ENCODE results near the gene SMURF1. TPM values are rescaled to one million over a fixed set of nuclear protein-coding genes. Genes with fewer than 3 reads are reported as not detected.
A peak's percentile ranks its signal among the peaks of the same experiment; 100 is the strongest.
"Not testable (repeated sequence)": the region's sequence is repeated elsewhere in the genome, so short reads cannot be mapped to it uniquely, and the experiment has no call there.

SMURF1 gene
- 16.5 TPM for total RNA-seq

GRCh38 chr7:99143853-99144672 lies at the start of gene SMURF1:
TSS of gene SMURF1 (minus strand) at chr7:99144108. CDS start at chr7:99143780, 328 bp downstream.
- peak; percentile 85 for DNase-seq

GRCh38 chr7:99191869-99192596 lies 48.1 kb upstream of the SMURF1 start:
- no peak for DNase-seq

- DNase-seq: no peak
These were observed 46.6 kb upstream of the SMURF1 start for GRCh38 chr7:99190359-99191009.

- DNase-seq: no peak
These were observed 45.3 kb upstream of the SMURF1 start for GRCh38 chr7:99189222-99189621.

- DNase-seq: no peak
These were observed 44.3 kb upstream of the SMURF1 start for GRCh38 chr7:99188221-99188620.

GRCh38 chr7:99184532-99185218 lies 40.8 kb upstream of the SMURF1 start:
- peak; percentile 13 for DNase-seq

- no peak for DNase-seq
These were observed 36.3 kb upstream of the SMURF1 start for GRCh38 chr7:99180067-99180650.

GRCh38 chr7:99177165-99177564 lies 33.3 kb upstream of the SMURF1 start:
- no peak for DNase-seq

GRCh38 chr7:99173787-99174186 lies 29.9 kb upstream of the SMURF1 start:
- DNase-seq: no peak

- DNase-seq: peak; percentile 6
These were observed 27.8 kb upstream of the SMURF1 start for GRCh38 chr7:99171731-99172130.

- DNase-seq: no peak
These were observed 26.8 kb upstream of the SMURF1 start for GRCh38 chr7:99170730-99171074.

GRCh38 chr7:99170065-99170729 lies 26.3 kb upstream of the SMURF1 start:
- no peak for DNase-seq

- no peak for DNase-seq
These were observed 23.2 kb upstream of the SMURF1 start for GRCh38 chr7:99167072-99167471.

- no peak for DNase-seq
These were observed 21.9 kb upstream of the SMURF1 start for GRCh38 chr7:99165816-99166215.

GRCh38 chr7:99163669-99164068 lies 19.8 kb upstream of the SMURF1 start:
- not testable (repeated sequence) for DNase-seq

GRCh38 chr7:99156649-99157048 lies 12.7 kb upstream of the SMURF1 start:
- DNase-seq: no peak

- DNase-seq: no peak
These were observed 11.3 kb upstream of the SMURF1 start for GRCh38 chr7:99155211-99155610.

GRCh38 chr7:99146979-99147378 lies 3.1 kb upstream of the SMURF1 start:
- no peak for DNase-seq

- no peak for DNase-seq
These were observed 421 bp downstream of the SMURF1 start for GRCh38 chr7:99143521-99143852.

- peak; percentile 94 for DNase-seq
These were observed 984 bp downstream of the SMURF1 start for GRCh38 chr7:99142727-99143520.
